NCI-H345 treated with DMSO at 0.1 percent for 48 hours (cell line): Measurements from ENCODE around the gene PLEKHA3.
A peak's percentile ranks its signal among the peaks of the same experiment; 100 is the strongest.
"Not testable (repeated sequence)": the region's sequence is repeated elsewhere in the genome, so short reads cannot be mapped to it uniquely, and the experiment has no call there.

Experiments used
- DNase-seq: peaks from one replicate; lab custom pipeline; 2025; ENCODE audit not compliant: unreplicated experiment; lab: John Stamatoyannopoulos, UW

PLEKHA3 gene

GRCh38 chr2:178480227-178481181, at the start of gene PLEKHA3:
Gene PLEKHA3 (plus strand): TSS chr2:178480457. CDS start chr2:178480870, 413 bp downstream.
- peak; percentile 69 for DNase-seq

GRCh38 chr2:178436662-178437061, 43.6 kb upstream of the PLEKHA3 start:
- DNase-seq, result no peak

DNA sequence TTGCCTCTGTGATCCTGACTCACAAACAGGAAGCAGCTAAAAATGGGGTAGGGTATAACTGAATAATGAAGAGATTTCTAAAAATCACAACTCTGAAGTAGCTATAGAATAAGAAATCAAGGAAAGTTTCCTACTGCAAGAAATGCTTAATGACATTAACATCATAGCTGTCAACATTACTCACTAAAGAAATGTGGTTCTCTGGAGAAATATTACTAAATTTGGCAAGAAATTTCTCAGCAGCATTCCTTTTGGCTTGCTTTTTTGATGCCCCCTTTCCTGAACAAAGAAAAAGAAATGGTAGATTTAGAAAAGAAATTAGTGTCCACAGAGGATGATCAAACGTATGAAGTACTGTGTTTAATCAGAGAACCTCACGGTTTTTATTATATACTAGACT, 38.8 kb upstream of the PLEKHA3 start:
- DNase-seq, result no peak

GRCh38 chr2:178448968-178449661, 31.1 kb upstream of the PLEKHA3 start:
- DNase-seq, result no peak

DNA sequence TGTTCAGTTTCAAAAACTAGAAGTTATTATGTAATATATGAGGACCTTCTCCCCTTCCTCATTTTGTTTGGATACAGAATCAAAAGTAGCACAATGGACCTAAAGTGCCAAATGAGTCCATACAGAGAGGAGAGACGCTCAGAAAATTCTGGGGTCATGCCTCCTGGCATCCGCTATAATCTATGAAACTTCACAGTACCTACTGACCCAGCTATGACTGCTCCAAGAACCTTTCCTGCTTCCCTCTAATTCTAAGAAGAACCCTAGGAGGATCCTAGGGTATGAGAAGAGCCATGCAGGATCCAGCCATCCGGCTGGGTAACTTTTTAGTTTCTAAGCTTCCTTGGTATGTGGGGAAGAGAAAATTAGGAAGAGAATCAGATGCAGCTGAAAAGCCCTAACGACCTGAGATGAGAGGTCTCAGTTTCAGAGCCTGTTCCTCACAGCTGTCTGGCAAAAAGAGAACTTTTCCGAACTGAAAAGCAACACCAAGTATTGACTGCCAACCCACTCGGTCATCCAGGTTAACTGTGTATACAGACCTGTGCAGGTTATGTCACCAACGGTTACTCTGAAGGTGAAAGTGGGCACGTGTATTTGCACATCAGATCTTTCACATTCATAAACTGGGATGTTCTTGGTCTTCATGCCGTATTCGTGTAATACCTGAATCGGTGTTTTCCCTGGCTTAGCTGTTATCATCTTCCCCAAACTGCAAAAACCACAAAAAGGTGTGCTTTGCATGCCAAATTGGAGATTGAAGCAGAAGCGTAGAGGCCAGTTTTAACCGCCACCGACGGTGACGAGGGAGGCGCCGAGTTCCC, 30.3 kb upstream of the PLEKHA3 start:
- DNase-seq, result no peak

DNA sequence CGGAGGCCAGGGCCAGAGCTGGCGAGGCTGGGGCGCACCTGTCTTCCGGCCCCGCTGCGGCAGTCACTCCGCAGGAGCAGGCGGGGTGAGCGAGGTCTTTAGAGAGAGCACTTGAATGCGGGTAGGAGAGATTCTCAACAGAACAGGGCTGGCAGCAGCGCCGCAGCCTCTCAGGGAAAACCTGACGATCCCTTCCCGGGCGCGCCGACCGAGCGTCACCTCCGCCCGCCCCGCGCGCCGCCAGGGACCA, 29.8 kb upstream of the PLEKHA3 start:
- DNase-seq, result no peak

GRCh38 chr2:178450774-178451525, 29.3 kb upstream of the PLEKHA3 start, which contains the start of the genes PJVK and PRKRA:
Gene PJVK (plus strand): TSS chr2:178451378. CDS start chr2:178453410, 2,032 bp downstream.
Gene PRKRA (minus strand): TSS chr2:178451175. CDS start chr2:178451030, 145 bp downstream.
- DNase-seq, result peak; percentile 88

GRCh38 chr2:178452334-178452733, 27.9 kb upstream of the PLEKHA3 start:
- DNase-seq, result no peak

DNA sequence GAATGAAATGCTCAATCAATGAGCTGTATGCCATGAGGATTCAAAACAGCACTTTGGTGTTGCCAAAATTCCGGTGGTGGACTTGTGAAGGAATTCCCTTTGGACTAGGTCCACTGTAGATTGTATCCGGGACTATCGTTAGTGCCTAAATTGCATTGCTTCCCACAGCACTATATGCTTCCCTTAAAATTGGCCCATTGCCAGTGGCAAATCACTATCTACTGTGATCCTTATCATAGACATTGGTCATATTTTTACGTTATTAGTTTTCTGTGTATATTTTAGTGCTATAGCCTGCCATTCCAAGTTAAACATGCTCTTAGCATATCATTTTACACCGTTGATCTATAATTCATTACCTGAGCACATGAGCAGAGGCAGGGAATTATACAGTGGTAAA, 27.4 kb upstream of the PLEKHA3 start:
- DNase-seq, result no peak

- DNase-seq, result no peak
These were observed 24.3 kb upstream of the PLEKHA3 start for GRCh38 chr2:178455947-178456346.

DNA sequence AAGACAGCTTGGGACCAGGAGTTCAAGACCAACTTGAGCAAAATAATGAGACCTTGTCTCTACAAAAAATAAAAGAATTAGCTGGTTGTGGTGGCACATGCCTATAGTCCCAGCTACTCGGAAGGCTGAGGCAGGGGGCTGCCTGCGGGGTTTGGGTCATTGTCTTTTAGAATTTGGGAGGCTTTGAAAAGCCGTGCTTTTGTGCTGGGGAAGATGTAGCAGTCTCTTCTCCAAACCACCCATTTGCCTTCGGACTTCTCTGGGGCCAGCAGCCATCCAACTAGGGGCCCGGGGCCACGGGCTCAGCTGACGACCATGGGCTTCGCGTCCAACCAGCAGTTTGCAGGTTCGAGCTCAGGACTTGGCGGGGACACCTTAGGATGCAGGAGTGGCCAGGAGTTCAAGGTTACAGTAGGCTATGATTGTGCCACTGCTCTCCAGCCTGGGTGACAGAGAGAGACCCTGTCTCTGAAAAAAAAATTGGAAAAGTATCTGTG, 22.8 kb upstream of the PLEKHA3 start:
- no peak for DNase-seq

GRCh38 chr2:178469219-178469849, 10.9 kb upstream of the PLEKHA3 start:
- no peak for DNase-seq

- not testable (repeated sequence) for DNase-seq
These were observed 8.9 kb upstream of the PLEKHA3 start for GRCh38 chr2:178471313-178471712.

- DNase-seq, result no peak
These were observed 6.9 kb upstream of the PLEKHA3 start for GRCh38 chr2:178473373-178473772.

GRCh38 chr2:178473931-178474330, 6.3 kb upstream of the PLEKHA3 start:
- DNase-seq, result no peak

DNA sequence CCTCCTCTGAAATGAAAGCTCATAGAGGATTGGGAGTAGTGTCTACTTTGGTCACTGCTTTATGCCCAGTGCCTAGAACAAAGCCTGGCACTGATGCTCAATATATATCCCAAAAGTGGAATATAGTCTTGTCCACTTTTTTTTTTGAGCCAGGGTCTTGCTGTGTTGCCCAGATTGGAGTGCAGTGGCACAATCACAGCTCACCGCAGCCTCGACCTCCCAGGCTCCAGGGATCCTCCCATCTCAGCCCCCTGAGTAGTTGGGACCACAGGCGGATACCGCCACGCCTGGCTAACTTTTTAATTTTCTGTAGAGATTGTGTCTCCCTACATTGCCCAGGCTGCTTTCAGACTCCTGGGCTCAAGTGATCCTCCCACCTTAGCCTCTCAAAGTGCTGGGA, 5.7 kb upstream of the PLEKHA3 start:
- DNase-seq, result no peak

- DNase-seq, result no peak
These were observed 3.8 kb upstream of the PLEKHA3 start for GRCh38 chr2:178476477-178476876.

- no peak for DNase-seq
These were observed 2.7 kb upstream of the PLEKHA3 start for GRCh38 chr2:178477443-178478129.

DNA sequence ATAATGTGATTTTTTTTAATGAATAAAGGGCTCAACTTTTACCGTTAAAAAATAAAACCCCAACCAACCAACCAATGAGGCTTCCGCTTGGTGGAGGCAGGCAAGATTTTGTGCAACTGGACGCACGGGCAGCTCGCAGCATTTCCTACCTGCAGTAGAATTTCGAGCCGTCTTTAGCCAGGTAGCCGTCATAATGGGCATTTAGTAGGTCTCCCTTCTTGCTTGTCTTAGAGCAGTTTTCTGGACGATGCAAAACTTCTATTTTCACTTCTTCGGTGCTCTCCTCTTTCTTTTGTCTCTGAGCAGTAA, 2.2 kb upstream of the PLEKHA3 start:
- DNase-seq, result no peak
